ENCODE results near the gene SDCBP2.

The SDCBP2 gene

GRCh38 chr20:1328680-1329330 lies at the start of gene SDCBP2:
TSS of gene SDCBP2 (minus strand) at chr20:1329139. CDS start at chr20:1320416, 8,723 bp downstream.
- no peak for DNase-seq (ENCODE audit: low read depth)

- DNase-seq (ENCODE audit: low read depth), result no peak
These were observed 49.8 kb upstream of the SDCBP2 start for GRCh38 chr20:1378735-1379125.

GRCh38 chr20:1377984-1378734 lies 49.2 kb upstream of the SDCBP2 start:
- DNase-seq (ENCODE audit: low read depth), result no peak

- DNase-seq (ENCODE audit: low read depth), result no peak
These were observed 48.5 kb upstream of the SDCBP2 start for GRCh38 chr20:1377341-1377871.

- no peak for DNase-seq (ENCODE audit: low read depth)
These were observed 47.7 kb upstream of the SDCBP2 start for GRCh38 chr20:1376408-1377270.

GRCh38 chr20:1376007-1376406 lies 47.1 kb upstream of the SDCBP2 start:
- DNase-seq (ENCODE audit: low read depth), result no peak

- DNase-seq (ENCODE audit: low read depth), result no peak
These were observed 46.6 kb upstream of the SDCBP2 start for GRCh38 chr20:1375515-1375914.

- no peak for DNase-seq (ENCODE audit: low read depth)
These were observed 45.3 kb upstream of the SDCBP2 start for GRCh38 chr20:1374246-1374645.

- DNase-seq (ENCODE audit: low read depth), result no peak
These were observed 44.7 kb upstream of the SDCBP2 start for GRCh38 chr20:1373614-1374013.

GRCh38 chr20:1373036-1373435 lies 44.1 kb upstream of the SDCBP2 start:
- DNase-seq (ENCODE audit: low read depth), result no peak

GRCh38 chr20:1371830-1372539 lies 43.0 kb upstream of the SDCBP2 start:
- no peak for DNase-seq (ENCODE audit: low read depth)

- no peak for DNase-seq (ENCODE audit: low read depth)
These were observed 42.4 kb upstream of the SDCBP2 start for GRCh38 chr20:1371202-1371782.

- DNase-seq (ENCODE audit: low read depth), result no peak
These were observed 41.7 kb upstream of the SDCBP2 start for GRCh38 chr20:1370548-1371110.

GRCh38 chr20:1369970-1370369 lies 41.0 kb upstream of the SDCBP2 start:
- no peak for DNase-seq (ENCODE audit: low read depth)

- no peak for DNase-seq (ENCODE audit: low read depth)
These were observed 39.7 kb upstream of the SDCBP2 start for GRCh38 chr20:1368448-1369199.

GRCh38 chr20:1367479-1367878 lies 38.5 kb upstream of the SDCBP2 start:
- DNase-seq (ENCODE audit: low read depth), result no peak

- peak; percentile 26 for DNase-seq (ENCODE audit: low read depth)
These were observed 35.2 kb upstream of the SDCBP2 start for GRCh38 chr20:1364106-1364505.

- no peak for DNase-seq (ENCODE audit: low read depth)
These were observed 34.6 kb upstream of the SDCBP2 start for GRCh38 chr20:1363522-1363921.

- no peak for DNase-seq (ENCODE audit: low read depth)
These were observed 33.5 kb upstream of the SDCBP2 start for GRCh38 chr20:1362484-1362883.

GRCh38 chr20:1360094-1360846 lies 31.3 kb upstream of the SDCBP2 start:
- DNase-seq (ENCODE audit: low read depth), result no peak
